HFFc6 (cell line): ENCODE data around the gene BMPR1B. TPM values are rescaled to one million over a fixed set of nuclear protein-coding genes. Genes with fewer than 3 reads are reported as not detected.
"Not testable (repeated sequence)": the region's sequence is repeated elsewhere in the genome, so short reads cannot be mapped to it uniquely, and the experiment has no call there.

ENCODE experiments used
- DNase-seq: peaks from one replicate; pipeline ENCODE4 v3.0.0-alpha.2; 2018
- H3K27ac Mint-ChIP-seq: 2 replicates; pipeline ENCODE4 v1.8.0; 2020; ENCODE audit warnings: mild to moderate bottlenecking, mixed read lengths
- H3K27me3 Mint-ChIP-seq: 2 replicates; pipeline ENCODE4 v1.8.0; 2021; ENCODE audit warnings: mild to moderate bottlenecking, moderate library complexity, mixed read lengths; ENCODE audit not compliant: insufficient read depth
- H3K36me3 Mint-ChIP-seq: 2 replicates; pipeline ENCODE4 v1.8.0; 2021; ENCODE audit warnings: low read depth, mixed read lengths
- H3K4me1 Mint-ChIP-seq: 2 replicates; pipeline ENCODE4 v1.8.0; 2020; ENCODE audit warnings: low read depth, mixed read lengths
- H3K4me3 Mint-ChIP-seq: 2 replicates; pipeline ENCODE4 v1.8.0; 2020; ENCODE audit warnings: mild to moderate bottlenecking, moderate library complexity, mixed read lengths
- H3K9me3 Mint-ChIP-seq: 2 replicates; pipeline ENCODE4 v1.8.0; 2020; ENCODE audit warnings: mild to moderate bottlenecking, mixed read lengths
- total RNA-seq, 6 experiments: library from RNA; stranded (reverse); fragmentation: NEBNext Ultra II Directional; extraction: Animal tissue kit (Norgen Biotek cat#: 25700); gene quantifications; 2 replicates in 1 of 6; 3 replicates in 5 of 6; pipeline ENCODE4 v1.2.3, GENCODE V29; 2021
- TF ChIP-seq, protein P1 (sequence below): fragments of 200-600 bp; sonication (generic); IDR thresholded peaks from 2 replicates; pipeline ENCODE4 v1.5.0; 2021; ENCODE audit warnings: antibody characterized with exemption, mild to moderate bottlenecking

BMPR1B gene
- total RNA-seq, 6 experiments from 2014 or later = not detected

DNA sequence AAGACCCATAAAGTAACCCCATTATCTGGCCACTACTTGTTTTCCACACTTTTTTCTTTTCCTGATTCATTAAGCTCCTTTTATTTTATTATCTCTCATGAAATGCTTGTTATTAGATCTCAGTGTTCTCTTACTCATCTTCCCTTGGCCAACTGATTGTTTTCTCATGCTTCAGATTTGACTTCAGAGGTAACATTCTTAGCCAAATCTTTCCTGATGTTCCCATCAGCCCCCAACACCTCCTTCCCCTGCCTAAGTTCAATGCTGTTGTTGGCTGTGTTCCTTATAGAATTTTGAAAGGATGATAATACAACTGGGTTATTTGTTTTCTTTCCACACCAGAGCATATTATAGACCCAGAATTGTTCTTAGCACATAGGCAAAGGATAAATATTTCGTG is 75.6 kb downstream of the BMPR1B start:
- H3K4me3 Mint-ChIP-seq = no peak overlapping the region

DNA sequence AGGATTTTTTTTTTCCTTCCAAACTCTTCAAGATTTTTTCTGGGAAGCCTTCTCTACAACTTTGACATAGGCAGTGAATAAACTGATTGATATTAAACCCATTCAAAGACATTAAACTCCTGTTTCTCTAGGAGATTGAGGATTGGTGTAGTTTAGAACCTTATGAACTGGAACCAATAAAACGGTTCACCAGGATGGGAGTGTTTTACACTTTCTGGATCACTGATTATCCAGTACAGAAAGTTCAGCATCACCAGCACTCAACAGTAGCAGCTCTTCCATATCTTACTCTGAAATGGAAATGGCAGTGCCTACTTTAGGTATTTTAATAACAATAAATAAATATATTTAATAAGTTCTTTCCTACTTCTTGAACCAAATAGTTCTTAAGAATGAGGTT is 76.7 kb downstream of the BMPR1B start:
- H3K4me3 Mint-ChIP-seq = no peak overlapping the region
- peaks cover 5% of the 10 kb centered on the region for H3K27me3 Mint-ChIP-seq
- no peaks in the 10 kb centered on the region for H3K4me1 Mint-ChIP-seq
- H3K27ac Mint-ChIP-seq = no peak overlapping the region
- H3K36me3 Mint-ChIP-seq = no peaks in the 10 kb centered on the region
- TF ChIP-seq, protein P1, sequence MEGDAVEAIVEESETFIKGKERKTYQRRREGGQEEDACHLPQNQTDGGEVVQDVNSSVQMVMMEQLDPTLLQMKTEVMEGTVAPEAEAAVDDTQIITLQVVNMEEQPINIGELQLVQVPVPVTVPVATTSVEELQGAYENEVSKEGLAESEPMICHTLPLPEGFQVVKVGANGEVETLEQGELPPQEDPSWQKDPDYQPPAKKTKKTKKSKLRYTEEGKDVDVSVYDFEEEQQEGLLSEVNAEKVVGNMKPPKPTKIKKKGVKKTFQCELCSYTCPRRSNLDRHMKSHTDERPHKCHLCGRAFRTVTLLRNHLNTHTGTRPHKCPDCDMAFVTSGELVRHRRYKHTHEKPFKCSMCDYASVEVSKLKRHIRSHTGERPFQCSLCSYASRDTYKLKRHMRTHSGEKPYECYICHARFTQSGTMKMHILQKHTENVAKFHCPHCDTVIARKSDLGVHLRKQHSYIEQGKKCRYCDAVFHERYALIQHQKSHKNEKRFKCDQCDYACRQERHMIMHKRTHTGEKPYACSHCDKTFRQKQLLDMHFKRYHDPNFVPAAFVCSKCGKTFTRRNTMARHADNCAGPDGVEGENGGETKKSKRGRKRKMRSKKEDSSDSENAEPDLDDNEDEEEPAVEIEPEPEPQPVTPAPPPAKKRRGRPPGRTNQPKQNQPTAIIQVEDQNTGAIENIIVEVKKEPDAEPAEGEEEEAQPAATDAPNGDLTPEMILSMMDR = no peak
- H3K9me3 Mint-ChIP-seq = no peaks in the 10 kb centered on the region
- DNase-seq = no peak

More for the DNA sequence above, 75.6 kb downstream of the BMPR1B start:
- no peak overlapping the region for H3K27ac Mint-ChIP-seq
- DNase-seq = no peak
- no peaks in the 10 kb centered on the region for H3K36me3 Mint-ChIP-seq
- H3K9me3 Mint-ChIP-seq = no peaks in the 10 kb centered on the region
- peaks cover 6% of the 10 kb centered on the region for H3K27me3 Mint-ChIP-seq
- TF ChIP-seq, protein P1 = no peak
- no peaks in the 10 kb centered on the region; the same call in 1 of the 2 replicates for H3K4me1 Mint-ChIP-seq

DNA sequence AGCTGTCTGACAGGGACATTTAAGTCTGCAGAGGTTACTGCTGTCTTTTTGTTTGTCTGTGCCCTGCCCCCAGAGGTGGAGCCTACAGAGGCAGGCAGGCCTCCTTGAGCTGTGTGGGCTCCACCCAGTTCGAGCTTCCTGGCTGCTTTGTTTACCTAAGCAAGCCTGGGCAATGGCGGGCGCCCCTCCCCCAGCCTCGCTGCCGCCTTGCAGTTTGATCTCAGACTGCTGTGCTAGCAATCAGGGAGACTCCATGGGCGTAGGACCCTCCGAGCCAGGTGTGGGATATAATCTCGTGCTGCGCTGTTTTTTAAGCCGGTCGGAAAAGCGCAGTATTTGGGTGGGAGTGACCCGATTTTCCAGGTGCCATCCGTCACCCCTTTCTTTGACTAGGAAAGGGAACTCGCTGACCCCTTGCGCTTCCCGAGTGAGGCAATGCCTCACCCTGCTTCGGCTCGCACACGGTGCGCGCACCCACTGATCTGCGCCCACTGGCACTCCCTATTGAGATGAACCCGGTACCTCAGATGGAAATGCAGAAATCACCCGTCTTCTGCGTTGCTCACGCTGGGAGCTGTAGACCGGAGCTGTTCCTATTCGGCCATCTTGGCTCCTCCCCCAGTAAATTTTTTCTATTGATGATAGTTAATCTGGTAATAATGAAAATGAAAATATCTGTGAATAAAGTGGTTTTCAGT is 83.6 kb downstream of the BMPR1B start:
- H3K4me1 Mint-ChIP-seq, H3K27ac Mint-ChIP-seq, H3K4me3 Mint-ChIP-seq, DNase-seq, H3K9me3 Mint-ChIP-seq, H3K27me3 Mint-ChIP-seq, H3K36me3 Mint-ChIP-seq: not testable (repeated sequence)

DNA sequence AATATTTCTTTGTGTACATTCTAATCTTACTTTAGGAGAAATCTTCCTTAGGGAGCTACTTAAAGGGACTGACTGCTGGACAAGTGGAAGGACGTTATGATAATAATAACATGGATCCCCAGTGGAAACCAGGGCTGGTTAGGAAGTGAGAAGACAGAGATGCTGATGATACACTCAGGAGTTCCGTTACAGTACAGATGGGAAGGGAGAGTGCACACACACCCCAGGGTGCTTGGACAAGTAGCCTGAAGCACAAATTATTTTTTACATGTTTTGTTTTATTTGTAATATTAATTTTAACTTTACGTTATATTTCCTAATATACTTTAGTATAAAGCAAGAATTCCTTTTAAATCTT is 84.1 kb downstream of the BMPR1B start:
- Mint-ChIP-seq H3K27ac (no peak overlapping the region), H3K4me3 (no peak overlapping the region), H3K27me3 (peaks cover 5% of the 10 kb centered on the region), H3K9me3 (no peaks in the 10 kb centered on the region), H3K4me1 (no peaks in the 10 kb centered on the region), H3K36me3 (no peaks in the 10 kb centered on the region)
- no peak for DNase-seq
- TF ChIP-seq, protein P1 = no peak

DNA sequence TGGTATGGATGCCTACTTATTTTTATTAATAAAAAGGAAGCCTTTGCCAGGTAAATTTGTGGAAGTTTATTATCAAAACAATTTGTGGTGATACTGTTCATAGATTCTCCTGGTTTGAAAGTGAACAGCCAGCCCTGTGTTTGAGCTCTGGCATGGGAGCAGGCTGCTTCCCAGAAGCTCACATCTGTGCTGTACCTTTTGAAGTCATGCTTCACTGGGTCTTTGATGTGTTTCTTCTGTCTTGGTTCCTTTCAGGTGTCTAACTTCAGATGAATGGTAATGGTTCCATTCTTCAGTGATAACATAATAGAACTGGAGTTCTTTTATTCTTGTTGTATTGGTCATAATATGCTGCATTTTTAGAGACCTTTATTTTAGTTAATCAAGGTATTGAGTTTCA is 85.5 kb downstream of the BMPR1B start:
- no peak overlapping the region for H3K4me3 Mint-ChIP-seq
- no peak for DNase-seq
- TF ChIP-seq, protein P1 = no peak
- H3K27me3 Mint-ChIP-seq = peaks cover 5% of the 10 kb centered on the region; the same call in 1 of the 2 replicates
- H3K27ac Mint-ChIP-seq = no peak overlapping the region
- no peaks in the 10 kb centered on the region for H3K9me3 Mint-ChIP-seq
- H3K36me3 Mint-ChIP-seq = no peaks in the 10 kb centered on the region
- no peaks in the 10 kb centered on the region for H3K4me1 Mint-ChIP-seq

DNA sequence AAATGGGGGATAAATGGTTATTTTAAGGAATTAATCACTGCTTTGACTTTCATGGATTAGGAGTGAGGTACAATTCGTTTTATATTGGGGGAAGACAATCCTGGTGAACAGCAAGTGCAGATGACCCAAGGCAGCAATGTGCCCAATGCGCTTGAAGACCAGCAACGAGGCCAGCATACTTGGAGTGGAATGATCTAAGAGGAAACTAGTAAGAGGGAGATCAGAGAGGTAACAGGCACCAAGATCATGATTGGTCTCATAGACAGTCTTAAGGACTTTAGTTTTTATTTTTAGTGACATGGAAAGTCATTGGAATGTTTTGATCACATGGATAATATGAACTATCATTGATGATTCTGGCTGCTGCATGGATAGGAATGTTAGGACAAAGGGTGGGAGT is 90.6 kb downstream of the BMPR1B start:
- Mint-ChIP-seq H3K27ac (no peak overlapping the region), H3K4me3 (no peak overlapping the region), H3K36me3 (no peaks in the 10 kb centered on the region), H3K4me1 (no peaks in the 10 kb centered on the region), H3K9me3 (no peaks in the 10 kb centered on the region), H3K27me3 (peaks cover 5% of the 10 kb centered on the region; the same call in 1 of the 2 replicates)
- no peak for DNase-seq
- TF ChIP-seq, protein P1 = no peak
